WTC11 (cell line): ENCODE measurements around the gene SERPINE1. TPM values are rescaled to one million over a fixed set of nuclear protein-coding genes. Genes with fewer than 3 reads are reported as not detected.
A peak's percentile ranks its signal among the peaks of the same experiment; 100 is the strongest.

Source experiments
- ATAC-seq: fragments of 200-7000 bp; cut with Tn5 transposase; 2 replicates; pipeline ENCODE4 v1.10.0; 2021; ENCODE audit warnings: mild to moderate bottlenecking, moderate library complexity
- CTCF ChIA-PET: fragments of 300-600 bp; sonication (Branson Sonifier 250); formaldehyde crosslinking; loops from one replicate; lab custom pipeline; 2021; ENCODE audit warnings: antibody characterized with exemption; lab: Charles Lee
- POLR2A ChIA-PET: fragments of 350-600 bp; sonication (Branson Sonifier 250); formaldehyde crosslinking; loops from one replicate; lab custom pipeline; 2021; ENCODE audit warnings: antibody characterized with exemption; lab: Charles Lee
- DNase-seq: peaks from one replicate; pipeline ENCODE4 v3.0.0; 2021; ENCODE audit warnings: low spot score
- H3K27ac Mint-ChIP-seq: 2 replicates; pipeline ENCODE4 v1.8.0; 2021; ENCODE audit warnings: mixed read lengths
- H3K27me3 Mint-ChIP-seq: 2 replicates; pipeline ENCODE4 v1.8.0; 2021; ENCODE audit warnings: low read depth, mild to moderate bottlenecking, moderate library complexity, mixed read lengths
- H3K36me3 Mint-ChIP-seq: 2 replicates; pipeline ENCODE4 v1.8.0; 2021; ENCODE audit warnings: mixed read lengths
- H3K4me1 Mint-ChIP-seq: 2 replicates; pipeline ENCODE4 v1.8.0; 2022; ENCODE audit warnings: mixed read lengths
- H3K4me3 Mint-ChIP-seq: 2 replicates; pipeline ENCODE4 v1.8.0; 2021; ENCODE audit warnings: mild to moderate bottlenecking, moderate library complexity, mixed read lengths
- H3K9me3 Mint-ChIP-seq: 2 replicates; pipeline ENCODE4 v1.8.0; 2021; ENCODE audit warnings: mixed read lengths
- AR ChIP-seq: fragments of 250-450 bp; sonication (Bioruptor Pico); IDR thresholded peaks from 2 replicates; pipeline ENCODE4 v1.9.0; 2021; ENCODE audit warnings: mild to moderate bottlenecking
- CREM ChIP-seq: sonication (generic); formaldehyde crosslinking; IDR thresholded peaks from 2 replicates; pipeline ENCODE4 v1.8.1; 2022; ENCODE audit warnings: mild to moderate bottlenecking, missing genetic modification reagents, moderate library complexity
- CTCF ChIP-seq: fragments of 200-600 bp; IDR thresholded peaks from 2 replicates; pipeline ENCODE4 v1.8.0; 2022; ENCODE audit warnings: antibody characterized with exemption
- EMX1 ChIP-seq: fragments of 250-450 bp; sonication (Bioruptor Pico); IDR thresholded peaks from 2 replicates; pipeline ENCODE4 v1.8.0; 2021; ENCODE audit warnings: mild to moderate bottlenecking
- ERG ChIP-seq: fragments of 250-450 bp; sonication (Bioruptor Pico); IDR thresholded peaks from 2 replicates; pipeline ENCODE4 v1.8.0; 2021; ENCODE audit warnings: mild to moderate bottlenecking
- GABPB1 ChIP-seq: sonication (generic); formaldehyde crosslinking; IDR thresholded peaks from 2 replicates; pipeline ENCODE4 v1.8.1; 2023; ENCODE audit warnings: mild to moderate bottlenecking, missing genetic modification reagents
- HMGXB4 ChIP-seq: sonication (generic); formaldehyde crosslinking; IDR thresholded peaks from 2 replicates; pipeline ENCODE4 v1.8.1; 2023; ENCODE audit warnings: mild to moderate bottlenecking, moderate library complexity, missing genetic modification reagents
- NR1H2 ChIP-seq: sonication (generic); formaldehyde crosslinking; IDR thresholded peaks from 2 replicates; pipeline ENCODE4 v1.9.0; 2021; ENCODE audit warnings: mild to moderate bottlenecking, moderate library complexity, missing genetic modification reagents
- NR2C2 ChIP-seq: sonication (generic); formaldehyde crosslinking; IDR thresholded peaks from 2 replicates; pipeline ENCODE4 v1.8.0; 2022; ENCODE audit warnings: mild to moderate bottlenecking, missing genetic modification reagents
- PREB ChIP-seq: sonication (generic); formaldehyde crosslinking; IDR thresholded peaks from 2 replicates; pipeline ENCODE4 v1.8.1; 2022; ENCODE audit warnings: mild to moderate bottlenecking, missing genetic modification reagents, moderate library complexity, borderline replicate concordance
- TEAD1 ChIP-seq: sonication (generic); formaldehyde crosslinking; IDR thresholded peaks from 2 replicates; pipeline ENCODE4 v1.8.0; 2022; ENCODE audit warnings: mild to moderate bottlenecking, missing genetic modification reagents
- USF1 ChIP-seq: sonication (generic); formaldehyde crosslinking; IDR thresholded peaks from 2 replicates; pipeline ENCODE4 v1.8.0; 2022; ENCODE audit warnings: mild to moderate bottlenecking, missing genetic modification reagents
- ZBTB43 ChIP-seq: sonication (generic); formaldehyde crosslinking; IDR thresholded peaks from 2 replicates; pipeline ENCODE4 v1.8.1; 2023; ENCODE audit warnings: mild to moderate bottlenecking, missing genetic modification reagents
- ZNF263 ChIP-seq: sonication (generic); formaldehyde crosslinking; IDR thresholded peaks from 2 replicates; pipeline ENCODE4 v1.8.1; 2022; ENCODE audit warnings: low read depth, mild to moderate bottlenecking, moderate library complexity, missing genetic modification reagents
- ZNF281 ChIP-seq: sonication (generic); formaldehyde crosslinking; IDR thresholded peaks from 2 replicates; pipeline ENCODE4 v1.8.0; 2023; ENCODE audit warnings: mild to moderate bottlenecking, missing genetic modification reagents
- ZNF396 ChIP-seq: fragments of 250-450 bp; sonication (Bioruptor Pico); IDR thresholded peaks from 2 replicates; pipeline ENCODE4 v1.8.0; 2021; ENCODE audit warnings: mild to moderate bottlenecking, moderate library complexity, borderline replicate concordance
- ZNF416 ChIP-seq: fragments of 250-450 bp; sonication (Bioruptor Pico); IDR thresholded peaks from 2 replicates; pipeline ENCODE4 v1.9.0; 2021; ENCODE audit warnings: mild to moderate bottlenecking, inconsistent platforms
- ZNF423 ChIP-seq: fragments of 250-450 bp; sonication (Bioruptor Pico); IDR thresholded peaks from 2 replicates; pipeline ENCODE4 v2.1.2; 2022; ENCODE audit warnings: mild to moderate bottlenecking, moderate library complexity
- ZSCAN18 ChIP-seq: fragments of 250-450 bp; sonication (Bioruptor Pico); IDR thresholded peaks from 2 replicates; pipeline ENCODE4 v2.1.2; 2022; ENCODE audit warnings: mild to moderate bottlenecking, moderate library complexity
- total RNA-seq: library from RNA; stranded (reverse); gene quantifications from 3 replicates; pipeline ENCODE4 v1.2.3, GENCODE V29; 2021

The SERPINE1 gene
- total RNA-seq, 1 experiment from 2014 or later = 2.6 TPM

- Mint-ChIP-seq H3K27me3 (peaks cover 98% of the 10 kb centered on the region), H3K9me3 (no peaks in the 10 kb centered on the region), H3K36me3 (no peaks in the 10 kb centered on the region), H3K4me1 (peaks cover 61% of the 10 kb centered on the region), H3K4me3 (peak overlapping the region; percentile 74), H3K27ac (no peak overlapping the region)
- ChIA-PET CTCF (interaction anchor here (0.8 to 2.5 kb wide), 9 partner anchors 8 to 111 kb away, joined by 3 to 37 read pairs (median 9); partner anchors contain the start of gene AP1S1), POLR2A (interaction anchor here (0.9 to 2.0 kb wide), 3 partner anchors 11 to 29 kb away, joined by 3 to 15 read pairs (median 4); no protein-coding TSS in a partner anchor)
- TF ChIP-seq ZNF423 (no peak), AR (CRISPR knock-in tag) (no peak), ZNF263 (no peak), USF1 (no peak), HMGXB4 (no peak), CREM (CRISPR knock-in tag) (no peak), NR2C2 (CRISPR knock-in tag) (no peak), ZSCAN18 (CRISPR knock-in tag) (no peak), EMX1 (CRISPR knock-in tag) (no peak), ERG (CRISPR knock-in tag) (no peak), PREB (CRISPR knock-in tag) (no peak), NR1H2 (CRISPR knock-in tag) (no peak), TEAD1 (CRISPR knock-in tag) (no peak), ZNF396 (CRISPR knock-in tag) (no peak), ZBTB43 (CRISPR knock-in tag) (no peak), CTCF (no peak), ZNF281 (CRISPR knock-in tag) (no peak), ZNF416 (CRISPR knock-in tag) (no peak), GABPB1 (CRISPR knock-in tag) (no peak)
- DNase-seq (no peak), ATAC-seq (no peak)
Measured at GRCh38 chr7:101171442-101171837, 44.5 kb downstream of the SERPINE1 start.
